A549 (cell line): ENCODE measurements around the gene ZNF354C. TPM values are rescaled to one million over a fixed set of nuclear protein-coding genes. Genes with fewer than 3 reads are reported as not detected.

Source experiments
- ATAC-seq, 2 experiments: fragments of 200-7000 bp in 1 of 2; fragments of >200 bp in 1 of 2; cut with Nextera tagmentation in 1 of 2; cut with Tn5 transposase in 1 of 2; 3 replicates each; pipeline versions ENCODE4 v1.8.0 to v1.9.1; 2018 to 2020; ENCODE audit warnings: mild to moderate bottlenecking in 1 of 2, moderate library complexity in 1 of 2
- CTCF ChIA-PET: fragments of 300-600 bp; sonication (Branson Sonifier 250); formaldehyde crosslinking; extraction: SDS; loops from one replicate; lab custom pipeline; 2021; ENCODE audit warnings: antibody characterized with exemption, inconsistent platforms; lab: Yijun Ruan, JAX
- POLR2A ChIA-PET: fragments of 350-600 bp; formaldehyde crosslinking; extraction: SDS; loops from one replicate; lab custom pipeline; 2021; ENCODE audit warnings: antibody characterized with exemption, inconsistent platforms; lab: Yijun Ruan, JAX
- DNase-seq, 2 experiments: peaks; one replicate each; pipeline versions ENCODE4 v3.0.0 to v3.0.0-alpha.2; 2011 to 2016; ENCODE audit warnings: low read depth in 1 of 2, low spot score in 1 of 2
- FAIRE-seq: peaks from 2 replicates; lab custom pipeline; 2011; peaks lifted over from hg19 to GRCh38; lab: Jason Lieb, UNC
- H3K27ac ChIP-seq, 2 experiments: fragments of >200 bp; sonication (Bioruptor Twin); formaldehyde crosslinking; 3 replicates each; pipeline ENCODE4 v1.5.1; 2016 to 2017
- H3K4me1 ChIP-seq: fragments of >200 bp; sonication (Bioruptor Twin); formaldehyde crosslinking; 3 replicates; pipeline ENCODE4 v1.6.1; 2016
- H3K4me2 ChIP-seq: fragments of >200 bp; sonication (Bioruptor Twin); formaldehyde crosslinking; 3 replicates; pipeline ENCODE4 v1.6.1; 2016
- H3K4me3 ChIP-seq: fragments of >200 bp; sonication (Bioruptor Twin); formaldehyde crosslinking; 3 replicates; pipeline ENCODE4 v1.5.1; 2016
- H3K9me3 ChIP-seq: fragments of >200 bp; sonication (Bioruptor Twin); formaldehyde crosslinking; 3 replicates; pipeline ENCODE4 v1.6.1; 2016
- BHLHE40 ChIP-seq: IDR thresholded peaks from 2 replicates; pipeline ENCODE4 v1.6.1; 2012; ENCODE audit warnings: low read depth, low read length, inconsistent platforms
- CBX8 ChIP-seq: fragments of 200-600 bp; sonication (generic); IDR thresholded peaks from 2 replicates; pipeline ENCODE4 v1.6.1; 2016
- CHD2 ChIP-seq: fragments of 150-350 bp; IDR thresholded peaks from 2 replicates; pipeline ENCODE4 v1.6.1; 2014; ENCODE audit warnings: low read length; ENCODE audit not compliant: partially characterized antibody
- CHD4 ChIP-seq: fragments of 200-600 bp; sonication (generic); IDR thresholded peaks from 2 replicates; pipeline ENCODE4 v1.6.1; 2016; ENCODE audit warnings: antibody characterized with exemption, mild to moderate bottlenecking, borderline replicate concordance
- E2F6 ChIP-seq: IDR thresholded peaks from 2 replicates; pipeline ENCODE4 v1.6.1; 2012; ENCODE audit warnings: low read depth, borderline replicate concordance
- ELK1 ChIP-seq: fragments of 150-350 bp; IDR thresholded peaks from 2 replicates; pipeline ENCODE4 v1.6.1; 2014; ENCODE audit warnings: low read depth, mild to moderate bottlenecking, low read length
- EP300 ChIP-seq, 2 experiments: fragments of >200 bp; sonication (Bioruptor Twin); formaldehyde crosslinking; IDR thresholded peaks; 2 replicates in 1 of 2; 3 replicates in 1 of 2; pipeline ENCODE4 v1.6.1; 2016 to 2017
- ESRRA ChIP-seq: fragments of 150-350 bp; IDR thresholded peaks from 2 replicates; pipeline ENCODE4 v1.6.1; 2014; ENCODE audit warnings: mild to moderate bottlenecking, low read length, borderline replicate concordance
- FOSB ChIP-seq: fragments of 250-450 bp; sonication (Bioruptor Pico); IDR thresholded peaks from 2 replicates; pipeline ENCODE4 v1.5.0; 2020; ENCODE audit warnings: mild to moderate bottlenecking, moderate library complexity
- FOSL2 ChIP-seq, 2 experiments: fragments of 450-650 bp in 1 of 2; fragments of >200 bp in 1 of 2; sonication (Bioruptor Twin) in 1 of 2; formaldehyde crosslinking; IDR thresholded peaks; 2 replicates each; pipeline versions ENCODE4 v1.5.0 to v1.6.1; 2016 to 2020; ENCODE audit warnings: mild to moderate bottlenecking in 1 of 2, moderate library complexity in 1 of 2
- FOXS1 ChIP-seq: fragments of 250-450 bp; sonication (Bioruptor Pico); IDR thresholded peaks from 2 replicates; pipeline ENCODE4 v1.5.0; 2020; ENCODE audit warnings: mild to moderate bottlenecking, moderate library complexity
- HDAC2 ChIP-seq: fragments of 200-600 bp; sonication (generic); IDR thresholded peaks from 2 replicates; pipeline ENCODE4 v1.6.1; 2016
- HEYL ChIP-seq: fragments of 250-450 bp; sonication (Bioruptor Pico); IDR thresholded peaks from 2 replicates; pipeline ENCODE4 v1.8.0; 2021; ENCODE audit warnings: mild to moderate bottlenecking, moderate library complexity
- HMGXB4 ChIP-seq: fragments of 250-450 bp; sonication (Bioruptor Pico); IDR thresholded peaks from 2 replicates; pipeline ENCODE4 v1.5.0; 2021; ENCODE audit warnings: mild to moderate bottlenecking, moderate library complexity, borderline replicate concordance
- HOXA7 ChIP-seq: fragments of 250-450 bp; sonication (Bioruptor Pico); IDR thresholded peaks from 2 replicates; pipeline ENCODE4 v1.5.0; 2020; ENCODE audit warnings: mild to moderate bottlenecking, moderate library complexity
- HOXB5 ChIP-seq: fragments of 250-450 bp; sonication (Bioruptor Pico); IDR thresholded peaks from 2 replicates; pipeline ENCODE4 v1.5.0; 2020; ENCODE audit warnings: mild to moderate bottlenecking, moderate library complexity
- JUNB ChIP-seq: fragments of >200 bp; sonication (Bioruptor Twin); formaldehyde crosslinking; IDR thresholded peaks from 2 replicates; pipeline ENCODE4 v1.6.1; 2016
- KDM1A ChIP-seq: fragments of 200-600 bp; sonication (generic); IDR thresholded peaks from 2 replicates; pipeline ENCODE4 v1.6.1; 2016; ENCODE audit warnings: low read depth, mild to moderate bottlenecking
- MYC ChIP-seq: IDR thresholded peaks from 2 replicates; pipeline ENCODE4 v1.6.1; 2012; ENCODE audit warnings: mild to moderate bottlenecking, inconsistent platforms, low read length, improper control_type of control experiment, borderline replicate concordance
- NPAS2 ChIP-seq: fragments of 250-450 bp; sonication (Bioruptor Pico); IDR thresholded peaks from 2 replicates; pipeline ENCODE4 v1.8.0; 2022; ENCODE audit warnings: mild to moderate bottlenecking, moderate library complexity, borderline replicate concordance
- NR3C1 ChIP-seq: fragments of >200 bp; sonication (Bioruptor Twin); formaldehyde crosslinking; IDR thresholded peaks from 3 replicates; pipeline ENCODE4 v1.6.1; 2017
- POLR2A ChIP-seq: IDR thresholded peaks from 2 replicates; pipeline ENCODE4 v1.6.1; 2012; ENCODE audit warnings: mild to moderate bottlenecking, low read length
- RAD21 ChIP-seq, 2 experiments: fragments of >200 bp in 1 of 2; sonication (Bioruptor Twin) in 1 of 2; formaldehyde crosslinking in 1 of 2; IDR thresholded peaks in 1 of 2; conservative IDR thresholded peaks in 1 of 2; 2 replicates in 1 of 2; 3 replicates in 1 of 2; pipeline ENCODE4 v1.6.1; 2012 to 2018; ENCODE audit warnings: inconsistent platforms in 1 of 2
- SREBF2 ChIP-seq: fragments of 450-650 bp; IDR thresholded peaks from 2 replicates; pipeline ENCODE4 v1.6.1; 2014; ENCODE audit warnings: mild to moderate bottlenecking, moderate library complexity
- TP53 ChIP-seq: fragments of 250-450 bp; sonication (Bioruptor Pico); IDR thresholded peaks from 2 replicates; pipeline ENCODE4 v1.5.0; 2021; ENCODE audit warnings: mild to moderate bottlenecking, moderate library complexity
- ZNF302 ChIP-seq: fragments of 250-450 bp; sonication (Bioruptor Pico); IDR thresholded peaks from 2 replicates; pipeline ENCODE4 v1.9.0; 2021; ENCODE audit warnings: inconsistent platforms, mild to moderate bottlenecking, moderate library complexity
- ZSCAN20 ChIP-seq: fragments of 250-450 bp; sonication (Bioruptor Pico); IDR thresholded peaks from 2 replicates; pipeline ENCODE4 v1.8.0; 2022; ENCODE audit warnings: mild to moderate bottlenecking, moderate library complexity
- WGBS: methylation state at CpG from one replicate; pipeline ENCODE4 v1.1.6; 2017; ENCODE audit errors: missing lambda C conversion rate; 5-methylcytosine and 5-hydroxymethylcytosine counted together
- polyA plus RNA-seq, 4 experiments: library from polyadenylated mRNA; depleted of rRNA in 3 of 4; stranded (reverse); fragments of >200 nt; fragmentation: RNase III in 1 of 4; extraction: RNeasy Plus Mini Kit Qiagen cat#74134 plus additional on column Dnase treatment in 1 of 4; gene quantifications; 2 replicates in 3 of 4; 3 replicates in 1 of 4; pipeline ENCODE4 v1.2.3, GENCODE V29; 2011 to 2017

Gene ZNF354C
- polyA plus RNA-seq, 2 of the 4 experiments (the other 2 are of a cell fraction), result 1.7 to 2.3 TPM

DNA sequence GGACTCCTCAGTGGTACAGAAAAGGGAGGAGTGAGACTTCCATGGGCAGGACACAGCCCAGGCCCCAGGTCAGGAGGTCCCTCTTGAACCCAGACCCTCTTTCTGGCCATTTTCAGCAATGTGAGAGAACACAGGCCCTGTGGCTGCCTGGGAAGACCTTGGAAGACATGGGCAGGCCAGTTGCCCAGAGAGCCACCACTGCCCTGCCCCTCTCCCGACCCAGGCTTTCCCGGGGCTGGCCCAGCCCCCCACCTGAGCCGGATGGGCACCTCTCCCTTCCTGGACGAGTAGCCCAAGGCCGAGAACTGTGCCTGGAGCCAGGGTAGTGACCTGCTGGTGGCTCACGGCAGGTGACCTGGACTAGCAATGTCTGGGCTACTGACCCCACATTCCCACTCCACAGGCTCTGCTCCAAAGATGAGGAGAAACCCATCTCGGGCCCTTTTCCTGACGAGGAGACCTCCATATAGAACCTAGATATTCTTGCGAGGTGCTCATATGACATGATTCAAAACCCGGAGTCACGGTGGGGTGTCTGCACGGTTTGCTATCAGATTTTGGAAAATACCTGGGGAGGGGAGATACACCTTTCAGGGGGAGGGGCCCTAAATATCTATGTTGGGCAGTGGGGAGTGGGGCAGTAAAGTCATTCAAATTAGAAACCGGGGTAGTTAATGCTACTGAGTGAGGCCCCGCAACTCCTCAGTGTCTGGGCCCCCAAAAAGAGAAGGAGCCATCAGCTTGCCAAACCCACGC lies 59.4 kb downstream of the ZNF354C start:
- TF ChIP-seq RAD21 (conservative IDR thresholded peaks at IDR 0.05 in 1 of 2, IDR thresholded peaks at IDR 0.05 in 1 of 2), result no peak
- TF ChIP-seq TP53 (CRISPR knock-in tag), result no peak
- no peak for TF ChIP-seq HDAC2
- TF ChIP-seq ELK1, result no peak
- TF ChIP-seq SREBF2, result no peak
- no peak for TF ChIP-seq ESRRA
- TF ChIP-seq HOXA7 (CRISPR knock-in tag), result no peak
- no peak for TF ChIP-seq CHD4
- no peak for TF ChIP-seq NPAS2 (CRISPR knock-in tag)
- no peak for TF ChIP-seq HEYL (CRISPR knock-in tag)
- no peak for TF ChIP-seq JUNB
- TF ChIP-seq ZNF302 (CRISPR knock-in tag), result no peak
- no peak for TF ChIP-seq FOSL2 (IDR thresholded peaks at IDR 0.05)
- TF ChIP-seq FOSL2 (CRISPR knock-in tag; IDR thresholded peaks at IDR 0.05), result no peak

DNA sequence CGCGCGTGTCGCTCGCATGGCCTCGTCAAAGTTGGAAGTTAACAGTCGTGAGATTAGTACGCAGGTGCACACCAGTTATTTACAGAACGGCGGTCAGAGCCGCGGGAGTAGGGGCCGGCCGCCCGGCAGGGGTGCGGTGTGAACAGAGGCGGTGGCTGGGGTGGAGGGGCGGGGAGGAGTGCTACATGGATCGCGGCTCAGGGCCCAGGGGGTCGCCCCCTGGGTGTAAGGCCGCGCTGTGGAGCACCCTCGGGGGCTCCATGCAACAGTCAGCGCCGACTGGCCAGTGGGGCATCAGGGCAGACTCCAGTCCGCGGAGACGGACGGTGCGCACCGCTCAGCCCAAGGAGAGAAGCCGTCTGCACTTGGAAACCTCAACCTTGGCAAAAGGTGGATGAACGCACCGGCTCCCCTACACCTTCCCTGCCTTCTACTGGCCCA lies 60.3 kb downstream of the ZNF354C start:
- no peak for ATAC-seq
- no peak for DNase-seq
- H3K27ac ChIP-seq, result no peak overlapping the region
- no peak overlapping the region for H3K4me3 ChIP-seq
- no peak for FAIRE-seq
- CTCF ChIA-PET, result no interaction called here
- H3K4me2 ChIP-seq, result no peak overlapping the region
- WGBS, result 77% methylated on average over 33 of the region's 35 CpGs
- POLR2A ChIA-PET, result no interaction called here
- H3K9me3 ChIP-seq, result peaks cover 20% of the 10 kb centered on the region; the same call in 2 of the 3 replicates
- H3K4me1 ChIP-seq, result no peaks in the 10 kb centered on the region
- TF ChIP-seq ELK1, result no peak
- no peak for TF ChIP-seq ZNF302 (CRISPR knock-in tag)

More for the DNA sequence above, 59.4 kb downstream of the ZNF354C start:
- WGBS, result 33% methylated on average over 15 of the region's 15 CpGs
- FAIRE-seq, result no peak
- no peak for DNase-seq
- no peak overlapping the region for H3K4me2 ChIP-seq
- no peaks in the 10 kb centered on the region for H3K4me1 ChIP-seq
- peaks cover 17% of the 10 kb centered on the region; the same call in 2 of the 3 replicates for H3K9me3 ChIP-seq
- POLR2A ChIA-PET, result no interaction called here
- no peak overlapping the region for H3K4me3 ChIP-seq
- CTCF ChIA-PET, result no interaction called here
- no peak overlapping the region for H3K27ac ChIP-seq
- ATAC-seq, result no peak

GRCh38 chr5:179120951-179121666 lies 60.9 kb downstream of the ZNF354C start:
- Histone ChIP-seq H3K9me3 (peaks cover 22% of the 10 kb centered on the region; the same call in 2 of the 3 replicates), H3K4me3 (no peak overlapping the region), H3K27ac (no peak overlapping the region), H3K4me1 (no peaks in the 10 kb centered on the region), H3K4me2 (no peak overlapping the region)
- ATAC-seq (no peak), FAIRE-seq (no peak), DNase-seq (no peak)
- ChIA-PET CTCF (no interaction called here), POLR2A (no interaction called here)
- 84% methylated on average over 73 of the region's 75 CpGs for WGBS
- no peak for TF ChIP-seq MYC
- no peak for TF ChIP-seq KDM1A
- TF ChIP-seq FOSB (CRISPR knock-in tag), result no peak
- no peak for TF ChIP-seq E2F6
- no peak for TF ChIP-seq HOXB5 (CRISPR knock-in tag)
- no peak for TF ChIP-seq ESRRA
- no peak for TF ChIP-seq NR3C1
- no peak for TF ChIP-seq CHD2
- TF ChIP-seq BHLHE40, result no peak
- TF ChIP-seq ZSCAN20, result no peak
- TF ChIP-seq POLR2A, result no peak
- TF ChIP-seq EP300 (IDR thresholded peaks at IDR 0.05), result no peak
- no peak for TF ChIP-seq CBX8
- TF ChIP-seq HDAC2, result no peak
- TF ChIP-seq FOXS1, result no peak
- no peak for TF ChIP-seq HMGXB4 (CRISPR knock-in tag)
